HG03060 (cell line): ENCODE results near the gene MFSD6.
"Not testable (repeated sequence)": the region's sequence is repeated elsewhere in the genome, so short reads cannot be mapped to it uniquely, and the experiment has no call there.

Experiments used
- ATAC-seq: cut with Tn5 transposase; IDR thresholded peaks from one replicate; pipeline ENCODE4 v1.9.1; 2021; ENCODE audit warnings: low read depth, moderate number of reproducible peaks; ENCODE audit not compliant: unreplicated experiment

The MFSD6 gene

DNA sequence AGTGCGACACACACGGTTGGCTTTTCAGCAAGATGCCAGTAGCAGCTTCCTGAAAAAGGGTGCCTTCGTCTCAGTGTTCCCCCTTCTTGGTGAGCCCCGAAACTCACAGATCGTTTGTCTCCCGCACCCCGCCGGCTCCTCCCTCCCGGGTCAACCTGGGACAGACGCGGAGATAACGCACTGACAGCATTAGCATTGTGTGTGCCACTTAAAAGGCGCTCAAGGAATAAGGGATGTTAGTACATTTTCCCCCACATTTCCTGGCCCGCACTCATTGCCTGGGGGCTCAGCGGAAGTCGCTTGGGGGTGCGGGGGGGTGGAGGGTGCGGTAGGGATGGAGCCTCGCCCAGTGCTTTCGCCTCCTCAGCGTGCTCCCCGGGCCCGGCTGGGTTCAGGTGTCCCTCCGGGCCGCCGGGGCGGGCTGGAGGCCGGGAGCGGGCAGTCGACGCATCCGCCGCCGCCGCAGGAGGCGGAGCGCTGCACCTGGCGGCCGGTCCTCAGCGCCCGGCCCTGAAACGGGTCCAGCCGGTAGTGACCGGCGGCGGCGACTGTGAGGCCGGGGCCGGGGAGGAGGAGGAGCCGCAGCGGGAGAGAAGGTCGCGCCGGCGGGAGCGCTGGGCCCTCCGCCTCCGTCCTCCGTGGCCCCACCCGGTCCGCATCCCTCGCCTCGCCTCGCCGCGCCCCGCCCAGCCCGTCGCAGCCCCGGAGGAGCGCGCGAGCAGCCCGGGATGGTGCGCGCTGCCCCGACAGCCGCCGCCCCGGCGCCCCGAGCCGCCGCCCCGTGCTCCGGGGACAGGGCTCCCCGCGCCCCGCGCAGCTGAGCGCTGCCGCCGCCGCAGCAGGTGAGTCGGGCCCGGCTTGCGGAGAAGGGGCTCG is at the start of gene MFSD6:
Gene MFSD6 (plus strand): TSS at position 694 of the 876 bp plus-strand sequence. CDS start 27,675 bp downstream, outside the sequence.
- peak; percentile 24 for ATAC-seq

DNA sequence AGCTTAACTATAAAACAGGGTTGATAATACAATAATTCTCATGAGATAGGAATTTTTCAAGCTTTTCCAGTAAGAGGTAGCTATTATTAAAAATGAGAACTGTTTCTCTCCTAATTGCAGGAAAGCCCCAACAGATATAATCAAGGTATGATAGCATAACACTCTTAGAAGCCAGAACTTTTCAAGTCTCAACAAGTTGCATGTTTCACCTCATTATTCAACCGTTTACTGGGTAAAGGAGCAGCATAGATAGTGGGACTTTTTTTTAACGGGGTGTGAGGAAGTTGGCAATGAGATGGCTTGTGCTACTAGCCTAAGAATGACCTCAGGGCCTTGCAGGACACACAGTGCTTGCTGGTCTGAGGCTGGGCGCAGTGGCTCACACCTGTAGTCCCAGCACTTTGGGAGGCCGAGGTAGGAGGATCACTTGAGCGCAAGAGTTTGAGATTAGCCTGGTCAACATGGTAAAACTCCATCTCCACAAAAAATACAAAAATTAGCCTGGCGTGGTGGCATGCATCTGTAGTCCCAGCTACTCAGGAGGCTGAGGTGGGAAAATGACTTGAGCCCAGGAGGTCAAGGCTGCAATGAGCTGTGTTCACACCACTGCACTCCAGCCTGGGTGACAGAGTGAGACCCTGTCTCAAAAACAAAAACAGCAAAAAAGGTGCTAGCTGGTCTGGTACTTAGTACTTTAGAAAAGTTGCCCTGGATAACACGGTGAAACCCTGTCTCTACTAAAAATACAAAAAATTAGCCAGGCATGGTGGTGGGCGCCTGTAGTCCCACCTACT is 49.3 kb upstream of the MFSD6 start:
- ATAC-seq: not testable (repeated sequence)

DNA sequence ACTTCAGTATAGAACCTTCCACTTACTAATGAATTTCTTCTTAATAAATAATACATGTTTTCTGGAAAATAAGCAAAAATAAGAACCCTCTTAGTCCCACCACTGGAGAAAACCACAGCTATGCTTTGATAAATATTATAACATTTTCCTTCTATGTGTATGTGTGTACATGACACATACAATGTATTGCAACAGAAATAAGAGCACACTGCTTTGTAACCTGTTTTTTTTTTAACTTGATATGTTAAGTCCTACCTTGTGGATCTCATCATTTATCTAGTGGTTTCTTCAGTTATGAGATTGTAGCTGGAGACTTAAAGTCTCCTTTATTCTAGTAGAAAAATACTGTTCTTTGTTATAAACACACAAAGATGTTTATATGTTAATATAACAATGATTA is 47.6 kb upstream of the MFSD6 start:
- ATAC-seq: no peak

DNA sequence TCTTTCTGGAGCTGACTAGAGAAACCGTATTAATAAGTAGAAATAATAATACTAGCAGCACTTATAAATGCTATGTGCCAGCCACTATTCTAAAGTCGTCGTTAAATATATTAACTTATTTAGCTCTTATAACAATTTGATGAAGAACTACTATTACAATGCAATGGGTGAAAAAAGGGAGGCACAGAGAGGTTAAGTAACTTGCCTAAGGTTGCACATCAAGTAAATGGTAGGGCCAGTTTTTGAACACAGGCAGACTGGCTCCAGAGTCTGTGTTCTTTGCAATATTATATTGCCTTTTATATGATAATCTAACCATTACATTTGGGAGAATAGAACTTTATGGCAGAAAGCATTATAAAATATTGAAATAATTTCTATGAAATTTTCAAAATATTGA is 47.2 kb upstream of the MFSD6 start:
- ATAC-seq: no peak

DNA sequence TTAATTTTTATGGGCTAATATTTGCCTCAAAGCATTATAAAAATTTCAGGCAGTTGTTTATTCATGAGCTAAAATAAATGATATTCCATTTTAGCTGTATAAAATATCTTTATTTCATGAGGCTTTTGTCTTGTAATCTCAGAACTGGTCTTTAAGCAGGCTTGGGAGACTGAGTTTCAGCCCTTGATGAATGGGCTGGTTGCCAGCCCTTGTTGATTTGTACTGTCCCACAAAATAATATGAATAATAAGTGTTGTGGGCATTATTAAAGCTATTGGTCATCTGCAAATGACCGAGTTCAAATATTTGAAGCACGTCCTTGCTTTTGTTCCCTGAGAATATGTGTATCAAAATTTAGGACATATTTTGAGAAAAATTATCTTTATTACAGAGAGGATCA is 46.6 kb upstream of the MFSD6 start:
- no peak for ATAC-seq

DNA sequence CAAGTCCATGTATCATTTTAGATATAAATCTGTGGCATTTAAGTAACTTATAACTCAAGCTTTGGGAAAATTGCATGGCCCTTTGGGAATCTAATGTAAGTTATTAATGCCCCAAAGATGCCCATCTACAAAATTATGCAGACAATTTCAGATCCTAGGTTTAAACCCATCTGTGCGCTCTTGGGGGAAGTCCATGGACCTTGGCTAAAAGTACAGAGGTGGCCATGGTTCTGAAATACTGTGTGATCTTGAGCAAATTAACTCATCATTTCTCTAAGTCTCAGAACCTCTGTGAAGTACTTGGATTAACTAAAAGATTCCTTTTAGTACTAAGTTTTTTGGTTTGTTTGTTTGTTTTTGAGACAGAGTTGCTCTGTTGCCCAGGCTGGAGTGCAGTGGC is 45.3 kb upstream of the MFSD6 start:
- ATAC-seq: no peak

DNA sequence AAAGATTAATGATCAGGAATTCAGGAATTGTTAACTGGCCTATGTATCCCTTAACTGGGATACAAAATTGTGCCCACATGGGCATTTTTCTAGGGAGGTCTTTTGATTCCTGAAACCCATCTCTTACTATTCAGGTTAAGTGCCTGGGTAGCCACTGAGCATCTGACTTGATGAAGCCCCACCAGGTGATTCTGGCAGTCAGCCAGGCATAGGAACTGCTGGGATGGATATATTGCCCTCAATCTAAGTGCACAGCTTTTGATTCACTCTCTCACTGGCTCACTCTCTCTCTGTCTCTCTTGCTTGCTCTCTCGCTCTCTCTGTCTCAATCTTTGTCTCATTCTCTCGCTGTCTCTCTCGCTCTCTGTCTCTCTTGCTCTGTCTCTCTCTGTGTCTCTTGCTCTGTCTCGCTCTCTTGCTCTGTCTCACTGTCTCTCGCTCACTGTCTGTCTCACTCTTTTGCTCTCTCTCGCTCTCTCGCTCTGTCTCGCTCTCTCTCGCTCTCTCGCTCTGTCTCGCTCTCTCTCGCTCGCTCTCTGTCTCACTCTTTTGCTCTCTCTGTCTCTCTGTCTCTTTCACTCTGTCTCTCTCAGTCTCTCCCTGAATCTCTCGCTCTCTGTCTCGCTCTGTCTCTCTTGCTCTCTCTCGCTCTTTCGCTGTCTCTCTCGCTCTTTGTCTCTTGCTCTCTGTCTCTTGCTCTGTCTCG is 42.5 kb upstream of the MFSD6 start:
- no peak for ATAC-seq

DNA sequence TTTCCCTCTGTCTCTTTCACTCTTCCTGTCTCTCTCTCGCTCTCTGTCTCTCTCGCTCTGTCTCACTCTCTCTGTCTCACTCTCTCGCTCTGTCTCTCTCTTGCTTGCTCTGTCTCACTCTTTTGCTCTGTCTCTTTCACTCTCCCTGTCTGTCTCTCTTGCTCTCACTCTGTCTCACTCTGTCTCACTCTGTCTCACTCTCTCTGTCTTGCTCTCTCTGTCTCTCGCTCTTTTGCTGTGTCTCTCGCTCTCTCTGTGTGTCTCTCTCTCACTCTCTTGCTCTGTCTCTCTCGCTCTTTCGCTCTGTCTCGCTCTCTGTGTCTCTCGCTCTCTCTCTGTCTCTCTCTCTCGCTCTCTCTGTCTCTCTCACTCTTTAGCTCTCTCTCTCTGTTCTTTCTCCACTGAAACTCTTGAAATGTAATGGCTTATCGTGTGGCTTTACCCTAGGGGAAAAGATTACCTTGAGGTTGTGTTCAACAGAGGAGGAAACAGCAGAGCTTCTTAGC is 41.9 kb upstream of the MFSD6 start:
- ATAC-seq: no peak

DNA sequence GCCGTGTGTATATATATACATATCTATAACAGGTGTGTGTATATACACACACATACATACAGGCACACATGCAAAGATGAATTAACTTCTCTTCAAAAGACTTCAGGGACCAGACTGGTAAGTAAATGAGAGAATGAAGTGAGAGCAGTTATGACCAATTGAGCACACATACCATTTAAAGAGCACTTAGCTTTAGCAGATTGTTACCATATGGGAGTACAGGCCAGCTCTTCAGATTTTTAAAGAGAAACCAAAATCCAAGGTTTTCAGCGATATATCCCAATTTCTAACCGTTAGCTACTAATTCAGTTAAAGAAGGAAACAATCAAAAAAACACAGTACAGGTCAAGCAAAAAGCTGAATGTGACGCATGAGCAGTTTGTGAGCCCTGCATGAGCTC is 41.1 kb upstream of the MFSD6 start:
- ATAC-seq: no peak

DNA sequence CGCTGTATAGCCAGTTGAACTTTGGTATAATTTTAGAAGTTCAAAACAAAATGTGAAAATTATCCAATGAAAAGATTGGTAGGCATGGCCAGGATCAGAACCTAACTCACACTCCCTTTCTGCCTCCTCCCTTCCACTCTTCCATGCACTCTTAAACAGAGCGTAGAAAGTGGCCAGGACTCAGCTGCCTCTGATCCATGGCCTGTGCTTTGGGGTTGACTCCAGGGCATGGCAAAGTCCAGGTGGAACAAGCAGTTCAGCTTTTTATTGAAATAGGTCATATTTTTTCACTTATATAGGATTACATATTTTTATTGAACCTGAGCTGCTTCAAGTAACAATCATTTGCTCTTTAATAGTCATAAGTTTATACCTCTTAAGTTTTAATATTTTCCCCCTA is 38.5 kb upstream of the MFSD6 start:
- ATAC-seq: no peak

DNA sequence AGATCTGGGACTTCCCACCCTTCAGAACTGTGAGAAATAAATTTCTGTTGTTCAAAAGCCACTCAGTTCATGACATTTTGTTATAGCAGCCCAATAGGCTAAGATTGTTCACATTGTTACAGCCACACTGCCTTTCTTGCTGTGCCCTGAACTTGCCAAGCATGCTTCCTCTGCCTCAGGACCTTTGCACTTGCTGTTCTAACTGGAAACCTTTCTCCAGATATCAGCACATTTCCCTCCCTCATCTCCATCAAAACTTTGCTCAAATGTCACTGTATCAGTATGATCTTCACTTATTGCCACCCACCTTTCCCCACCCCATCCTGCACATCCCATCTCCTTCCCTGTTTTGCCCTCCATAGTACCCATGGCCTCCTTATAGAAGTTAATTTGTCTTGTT is 32.1 kb upstream of the MFSD6 start:
- ATAC-seq: no peak

DNA sequence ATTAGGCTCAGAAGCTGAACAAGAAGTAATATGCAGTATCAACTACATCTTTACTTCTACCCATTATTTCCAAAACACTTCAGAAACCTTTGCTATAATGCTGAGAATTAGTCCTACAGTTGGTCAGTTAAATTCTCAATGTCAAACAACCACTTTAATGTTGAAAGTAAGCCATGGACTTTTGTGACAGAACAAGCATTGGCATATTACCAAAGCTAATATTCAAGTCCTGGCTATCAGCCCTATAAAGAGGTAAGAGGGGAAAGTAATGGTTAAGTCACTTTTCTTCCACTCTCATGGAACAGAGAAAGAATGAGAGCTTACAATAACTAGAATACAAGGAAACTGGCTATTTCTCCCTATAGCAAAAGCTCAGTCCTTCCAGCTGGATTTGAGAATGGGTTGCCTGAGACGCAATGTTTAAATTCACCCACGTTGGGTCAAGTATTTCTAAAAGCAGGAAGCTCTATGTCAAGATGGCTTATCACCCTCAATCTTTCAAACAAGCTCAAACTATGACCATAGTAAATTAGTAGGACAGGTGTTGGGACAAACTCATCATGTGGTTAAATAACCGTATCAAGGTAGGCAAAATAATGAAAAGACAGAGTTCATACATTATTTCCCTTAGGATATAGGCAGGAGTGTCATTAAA is 31.4 kb upstream of the MFSD6 start:
- no peak for ATAC-seq

DNA sequence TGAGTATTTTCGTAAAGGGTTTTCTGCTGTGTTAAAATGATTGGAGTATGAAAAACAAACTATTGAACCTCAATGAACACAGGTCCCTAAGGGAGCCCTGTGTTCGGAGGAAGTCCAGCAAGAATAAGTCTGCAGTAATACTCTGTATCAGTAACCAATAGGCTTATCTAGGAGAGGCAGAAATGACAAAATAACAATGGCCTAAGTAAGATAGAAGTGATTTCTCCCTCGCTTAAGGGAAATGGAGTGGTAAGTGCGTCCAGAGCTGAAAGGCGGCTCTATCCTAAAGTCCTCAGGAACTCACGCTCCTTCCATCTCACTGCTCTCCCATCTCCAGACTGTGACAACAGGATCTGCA is 29.3 kb upstream of the MFSD6 start:
- ATAC-seq: no peak

DNA sequence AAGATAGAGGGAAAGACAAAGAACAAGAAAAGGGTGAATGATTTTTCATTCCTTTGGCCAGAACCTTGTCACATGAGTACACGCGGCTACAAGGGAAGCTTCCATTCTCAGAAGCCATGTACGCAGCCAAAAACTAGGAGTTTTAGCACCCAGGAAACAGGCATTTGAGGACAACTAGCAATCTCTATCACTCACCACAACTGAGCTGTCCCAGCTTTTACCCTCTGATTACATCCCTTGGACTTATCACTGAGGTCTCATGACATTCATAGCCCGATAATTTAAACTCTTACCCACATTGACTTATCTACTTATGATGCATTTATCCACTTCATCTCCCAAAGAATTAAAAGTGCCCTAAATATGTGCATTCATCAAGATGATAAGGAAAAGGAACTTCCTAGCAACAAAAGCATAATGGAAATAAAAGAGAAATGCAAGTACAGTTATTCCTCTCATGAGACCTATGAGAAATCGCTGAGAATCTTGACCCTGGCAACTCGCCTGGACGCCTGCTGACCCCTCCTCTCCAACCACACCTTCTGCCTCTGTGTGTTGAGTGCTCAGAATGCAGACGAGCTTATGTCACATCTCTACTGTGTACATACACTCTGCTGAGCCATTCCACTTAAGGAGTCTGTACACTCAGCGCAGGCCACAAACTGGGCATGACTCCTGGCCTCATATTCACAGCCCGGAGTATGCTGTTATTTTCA is 28.7 kb upstream of the MFSD6 start:
- no peak for ATAC-seq

DNA sequence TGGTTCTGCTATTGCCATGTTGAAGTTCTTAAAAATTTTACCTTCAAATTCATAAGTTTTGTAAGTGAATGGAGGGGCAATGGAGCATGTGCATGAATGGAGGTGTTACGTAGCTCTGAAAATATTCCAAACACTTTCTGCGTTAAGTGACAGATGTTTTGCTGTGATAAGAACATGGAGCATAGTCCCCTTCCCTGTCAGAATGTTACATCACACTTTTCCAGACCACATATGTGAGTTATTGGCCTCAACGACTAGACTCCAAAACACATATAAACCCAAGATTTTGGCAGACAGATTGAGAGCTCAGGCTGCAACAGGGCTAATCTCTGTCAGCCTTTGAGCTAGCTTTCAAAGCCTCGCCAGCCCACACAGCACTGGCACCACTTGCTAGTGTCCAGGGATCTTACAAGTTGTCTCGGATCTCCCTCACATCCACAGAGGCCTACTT is 27.2 kb upstream of the MFSD6 start:
- no peak for ATAC-seq

DNA sequence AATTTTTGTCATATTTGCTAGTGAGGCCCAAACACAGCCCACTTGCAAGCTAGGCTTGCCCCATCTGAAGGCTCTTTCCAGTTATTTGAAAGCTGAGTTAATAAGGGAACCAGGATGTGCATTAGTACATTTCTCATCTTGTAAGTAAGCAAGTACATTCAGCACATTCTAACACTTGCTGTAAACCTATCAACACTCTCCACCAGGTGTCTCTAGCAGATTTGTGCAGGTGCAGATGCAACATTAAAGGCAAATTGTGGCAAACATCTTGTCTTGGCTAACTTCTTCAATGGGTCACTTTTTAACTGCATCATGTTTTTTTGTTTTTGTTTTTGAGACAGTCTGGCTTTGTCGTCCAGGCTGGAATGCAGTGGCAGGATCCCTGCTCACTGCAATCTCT is 25.3 kb upstream of the MFSD6 start:
- ATAC-seq: peak; percentile 82

DNA sequence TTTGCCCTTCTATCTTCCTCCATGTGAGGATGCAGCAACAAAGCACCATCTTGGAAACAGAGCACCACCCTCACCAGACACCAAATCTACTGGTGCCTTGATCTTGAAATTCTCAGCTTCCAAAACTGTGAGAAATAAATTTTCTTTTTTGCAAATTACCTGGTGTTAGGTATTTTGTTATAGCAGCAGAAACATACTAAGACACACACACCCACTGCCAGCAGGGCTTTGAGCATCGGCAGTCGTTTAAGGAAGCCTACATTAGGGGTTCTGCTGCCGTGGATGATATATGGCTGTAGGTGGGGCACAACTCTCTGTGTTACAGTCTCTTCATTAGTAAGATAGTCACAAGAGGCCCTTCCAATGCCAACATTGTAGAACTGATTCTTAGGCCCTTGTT is 20.7 kb upstream of the MFSD6 start:
- ATAC-seq: no peak

DNA sequence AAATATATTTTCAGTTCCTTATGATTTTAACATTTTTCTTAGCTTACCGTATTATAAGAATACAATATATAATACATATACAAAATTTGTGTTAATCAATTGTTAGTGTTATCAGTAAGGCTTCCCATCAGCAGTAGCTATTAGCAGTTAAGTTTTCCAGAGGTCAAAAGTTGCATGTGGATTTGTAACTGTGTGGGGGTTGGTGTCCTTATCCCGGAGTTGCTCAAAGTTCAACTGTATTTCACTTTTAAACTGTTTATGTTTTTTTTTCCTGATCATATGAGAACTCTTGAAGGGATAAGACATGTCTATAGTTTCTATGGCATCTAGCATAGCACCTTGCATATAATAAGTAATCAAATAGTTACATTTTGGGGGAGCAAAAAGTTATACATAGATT is 11.9 kb upstream of the MFSD6 start:
- ATAC-seq: no peak

DNA sequence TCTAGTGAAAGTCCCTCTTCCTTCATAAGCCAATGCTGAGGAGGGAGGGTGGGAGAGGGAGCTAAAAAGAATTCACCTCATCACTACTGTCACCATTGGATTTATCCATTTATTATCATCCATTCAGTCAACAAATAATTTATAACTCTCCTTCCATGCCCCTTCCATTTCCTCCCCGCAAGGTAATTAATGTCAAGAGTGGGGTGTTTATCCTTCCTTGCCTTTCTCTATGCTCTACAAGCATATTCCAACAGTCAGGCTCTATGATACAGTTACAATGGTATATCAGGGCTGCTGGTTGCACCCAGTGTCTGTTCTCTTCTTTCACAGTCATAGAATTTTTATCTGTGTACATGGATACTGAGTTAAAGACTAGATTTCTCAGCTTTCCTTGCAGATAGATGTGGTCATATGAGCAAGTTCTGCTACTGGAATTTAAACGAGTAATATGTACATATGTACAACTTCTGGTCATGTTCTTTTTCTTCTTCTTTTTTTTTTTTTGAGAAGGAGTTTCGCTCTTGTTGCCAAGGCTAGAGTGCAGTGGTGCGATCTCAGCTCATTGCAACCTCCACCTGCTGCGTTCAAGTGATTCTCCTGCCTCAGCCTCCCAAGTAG is 5.1 kb upstream of the MFSD6 start:
- no peak for ATAC-seq
